ENCODE data around the gene KHK.

Gene KHK

DNA sequence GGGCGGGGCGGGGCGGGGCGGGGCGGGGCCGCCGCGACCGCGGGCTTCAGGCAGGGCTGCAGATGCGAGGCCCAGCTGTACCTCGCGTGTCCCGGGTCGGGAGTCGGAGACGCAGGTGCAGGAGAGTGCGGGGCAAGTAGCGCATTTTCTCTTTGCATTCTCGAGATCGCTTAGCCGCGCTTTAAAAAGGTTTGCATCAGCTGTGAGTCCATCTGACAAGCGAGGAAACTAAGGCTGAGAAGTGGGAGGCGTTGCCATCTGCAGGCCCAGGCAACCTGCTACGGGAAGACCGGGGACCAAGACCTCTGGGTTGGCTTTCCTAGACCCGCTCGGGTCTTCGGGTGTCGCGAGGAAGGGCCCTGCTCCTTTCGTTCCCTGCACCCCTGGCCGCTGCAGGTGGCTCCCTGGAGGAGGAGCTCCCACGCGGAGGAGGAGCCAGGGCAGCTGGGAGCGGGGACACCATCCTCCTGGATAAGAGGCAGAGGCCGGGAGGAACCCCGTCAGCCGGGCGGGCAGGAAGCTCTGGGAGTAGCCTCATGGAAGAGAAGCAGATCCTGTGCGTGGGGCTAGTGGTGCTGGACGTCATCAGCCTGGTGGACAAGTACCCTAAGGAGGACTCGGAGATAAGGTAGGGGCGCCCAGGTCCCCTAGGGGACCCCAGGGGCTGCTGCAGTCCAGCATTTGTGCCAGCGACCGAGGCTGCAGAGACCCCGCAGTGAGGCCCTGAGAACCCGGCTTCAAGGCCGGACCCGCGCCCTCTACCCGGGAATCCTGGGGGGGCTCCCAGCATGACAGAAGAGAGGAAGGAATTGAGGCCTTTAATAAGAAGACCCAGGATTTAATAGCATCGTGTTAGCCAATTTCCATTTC lies at the start of gene KHK:
Gene KHK, plus strand, starts transcription at position 49 of the 870 bp plus-strand sequence. Its CDS starts 488 bp downstream, at position 537.
- no peaks in the 10 kb centered on the region for H3K9me3 ChIP-seq (ENCODE audit: control insufficient read depth, insufficient read depth, low read length)
- 0 out of 2 replicates have a peak, but pooled peaks cover 5% of the 10 kb centered on the region for H3K4me1 ChIP-seq (ENCODE audit: control insufficient read depth, insufficient read depth, low read length)
- H3K27ac ChIP-seq (ENCODE audit: low read depth, low read length) = peak within 1 kb of the TSS; percentile 75
- peak within 1 kb of the TSS; percentile 76 for H3K4me3 ChIP-seq (ENCODE audit: low read depth, low read length)
- H3K27me3 ChIP-seq (ENCODE audit: control insufficient read depth, insufficient read depth, low read length) = peaks cover 16% of the 10 kb centered on the region
- no peaks in the 10 kb centered on the region for H3K36me3 ChIP-seq (ENCODE audit: control insufficient read depth, insufficient read depth, low read length)
- H3K9ac ChIP-seq (ENCODE audit: low read depth, low read length) = peak within 1 kb of the TSS; percentile 57; the same call in 1 of the 2 replicates

DNA sequence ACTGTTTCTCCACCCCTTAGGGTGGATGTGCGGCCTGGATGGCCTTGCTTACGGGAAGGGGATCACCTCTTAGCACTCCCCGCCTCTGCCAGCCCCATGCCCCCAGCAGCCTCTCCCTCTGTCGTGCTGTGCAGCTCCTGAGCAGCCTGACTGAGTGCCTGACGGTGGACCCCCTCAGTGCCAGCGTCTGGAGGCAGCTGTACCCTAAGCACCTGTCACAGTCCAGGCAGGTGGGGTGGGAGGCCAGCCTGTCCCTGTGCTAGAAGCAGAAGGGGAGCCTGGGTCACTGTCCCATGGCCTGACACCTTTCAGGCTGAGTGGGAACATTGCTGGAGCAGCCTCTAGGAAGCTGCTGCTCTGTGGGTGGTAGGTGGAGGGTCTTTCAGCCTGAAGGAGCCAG lies 48.6 kb upstream of the KHK start:
- Histone ChIP-seq H3K9ac (ENCODE audit: low read depth, low read length) (no peak overlapping the region), H3K36me3 (ENCODE audit: control insufficient read depth, insufficient read depth, low read length) (peaks cover 81% of the 10 kb centered on the region), H3K4me1 (ENCODE audit: control insufficient read depth, insufficient read depth, low read length) (no peaks in the 10 kb centered on the region), H3K9me3 (ENCODE audit: control insufficient read depth, insufficient read depth, low read length) (no peaks in the 10 kb centered on the region), H3K4me3 (ENCODE audit: low read depth, low read length) (no peak overlapping the region), H3K27me3 (ENCODE audit: control insufficient read depth, insufficient read depth, low read length) (no peaks in the 10 kb centered on the region), H3K27ac (ENCODE audit: low read depth, low read length) (no peak overlapping the region)

DNA sequence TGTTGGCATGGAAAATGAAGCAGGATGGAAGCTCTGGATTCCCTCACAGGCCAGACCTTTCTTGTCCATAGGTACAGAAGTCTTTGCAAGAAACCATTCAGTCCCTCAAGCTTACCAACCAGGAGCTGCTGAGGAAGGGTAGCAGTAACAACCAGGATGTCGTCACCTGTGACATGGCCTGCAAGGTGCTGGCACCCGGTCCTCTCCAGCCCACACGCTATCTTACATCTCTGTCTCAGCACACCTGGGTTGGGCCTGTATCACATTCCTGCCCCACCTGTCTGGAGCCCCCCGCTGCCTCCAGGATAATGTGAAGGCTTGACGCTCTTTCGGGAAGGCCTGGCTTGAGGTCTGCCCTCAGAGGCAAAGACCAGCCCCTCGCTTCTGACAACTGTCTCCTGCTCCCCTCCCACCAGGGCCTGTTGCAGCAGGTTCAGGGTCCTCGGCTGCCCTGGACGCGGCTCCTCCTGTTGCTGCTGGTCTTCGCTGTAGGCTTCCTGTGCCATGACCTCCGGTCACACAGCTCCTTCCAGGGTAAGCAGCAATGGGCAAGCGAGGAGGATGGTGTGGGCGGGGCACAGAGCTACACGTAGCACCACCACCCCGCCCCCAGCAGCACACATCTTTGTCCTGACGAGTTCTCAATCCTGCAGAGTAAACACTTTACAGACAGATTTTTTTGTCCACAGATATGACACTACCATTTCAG lies 47.8 kb upstream of the KHK start:
- no peaks in the 10 kb centered on the region for H3K9me3 ChIP-seq (ENCODE audit: control insufficient read depth, insufficient read depth, low read length)
- no peaks in the 10 kb centered on the region for H3K27me3 ChIP-seq (ENCODE audit: control insufficient read depth, insufficient read depth, low read length)
- H3K4me3 ChIP-seq (ENCODE audit: low read depth, low read length) = no peak overlapping the region
- H3K9ac ChIP-seq (ENCODE audit: low read depth, low read length) = no peak overlapping the region
- peaks cover 84% of the 10 kb centered on the region for H3K36me3 ChIP-seq (ENCODE audit: control insufficient read depth, insufficient read depth, low read length)
- H3K4me1 ChIP-seq (ENCODE audit: control insufficient read depth, insufficient read depth, low read length) = no peaks in the 10 kb centered on the region
- H3K27ac ChIP-seq (ENCODE audit: low read depth, low read length) = no peak overlapping the region

DNA sequence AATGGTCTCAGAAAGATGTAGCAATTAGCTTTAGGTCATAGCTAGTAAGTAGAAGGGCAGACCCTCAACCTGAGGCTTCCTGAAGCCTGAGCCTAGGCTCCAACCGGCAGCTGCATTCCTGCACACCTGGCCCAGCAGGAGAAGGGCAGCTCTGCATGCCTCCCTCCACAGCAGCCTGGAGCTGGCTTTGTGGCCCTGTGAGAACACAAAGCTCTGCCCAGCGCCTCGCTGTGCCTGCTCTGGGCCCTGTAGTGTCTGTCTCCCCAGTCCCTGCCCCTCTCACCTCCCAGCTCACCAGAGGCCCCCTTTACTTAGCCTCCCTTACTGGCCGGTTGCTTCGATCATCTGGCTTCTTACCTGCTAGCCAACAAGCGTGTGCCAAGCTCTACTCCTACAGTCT lies 47.1 kb upstream of the KHK start:
- Histone ChIP-seq H3K4me3 (ENCODE audit: low read depth, low read length) (no peak overlapping the region), H3K36me3 (ENCODE audit: control insufficient read depth, insufficient read depth, low read length) (peaks cover 84% of the 10 kb centered on the region), H3K9me3 (ENCODE audit: control insufficient read depth, insufficient read depth, low read length) (no peaks in the 10 kb centered on the region), H3K27ac (ENCODE audit: low read depth, low read length) (no peak overlapping the region), H3K27me3 (ENCODE audit: control insufficient read depth, insufficient read depth, low read length) (no peaks in the 10 kb centered on the region), H3K4me1 (ENCODE audit: control insufficient read depth, insufficient read depth, low read length) (no peaks in the 10 kb centered on the region), H3K9ac (ENCODE audit: low read depth, low read length) (no peak overlapping the region)

- no peaks in the 10 kb centered on the region for H3K27me3 ChIP-seq (ENCODE audit: control insufficient read depth, insufficient read depth, low read length)
Measured at GRCh38 chr2:27039871-27040270, 46.7 kb upstream of the KHK start.

DNA sequence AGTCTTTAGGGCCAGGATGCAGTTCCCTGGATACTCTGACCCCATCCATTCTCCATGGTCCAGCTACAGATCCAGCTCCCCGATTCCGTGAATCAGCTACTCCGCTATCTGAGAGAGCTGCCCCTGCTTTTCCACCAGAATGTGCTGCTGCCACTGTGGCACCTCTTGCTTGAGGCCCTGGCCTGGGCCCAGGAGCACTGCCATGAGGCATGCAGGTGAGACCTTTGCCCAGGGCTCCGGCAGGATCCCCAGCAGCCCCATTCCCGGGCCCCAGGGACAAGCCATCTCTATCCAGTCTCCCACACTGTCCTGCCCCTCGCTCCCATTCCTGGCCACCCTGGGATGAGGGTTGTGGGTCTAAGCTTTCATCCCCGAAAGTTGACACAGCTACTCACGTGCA lies 46.3 kb upstream of the KHK start:
- no peaks in the 10 kb centered on the region for H3K9me3 ChIP-seq (ENCODE audit: control insufficient read depth, insufficient read depth, low read length)
- H3K4me3 ChIP-seq (ENCODE audit: low read depth, low read length) = no peak overlapping the region
- H3K9ac ChIP-seq (ENCODE audit: low read depth, low read length) = no peak overlapping the region
- H3K4me1 ChIP-seq (ENCODE audit: control insufficient read depth, insufficient read depth, low read length) = no peaks in the 10 kb centered on the region
- no peaks in the 10 kb centered on the region for H3K27me3 ChIP-seq (ENCODE audit: control insufficient read depth, insufficient read depth, low read length)
- no peak overlapping the region for H3K27ac ChIP-seq (ENCODE audit: low read depth, low read length)
- peaks cover 78% of the 10 kb centered on the region for H3K36me3 ChIP-seq (ENCODE audit: control insufficient read depth, insufficient read depth, low read length)

More at GRCh38 chr2:27039871-27040270, 46.7 kb upstream of the KHK start:
- H3K9ac ChIP-seq (ENCODE audit: low read depth, low read length) = no peak overlapping the region
- H3K4me3 ChIP-seq (ENCODE audit: low read depth, low read length) = no peak overlapping the region
- H3K4me1 ChIP-seq (ENCODE audit: control insufficient read depth, insufficient read depth, low read length) = no peaks in the 10 kb centered on the region
- peaks cover 82% of the 10 kb centered on the region for H3K36me3 ChIP-seq (ENCODE audit: control insufficient read depth, insufficient read depth, low read length)
- no peaks in the 10 kb centered on the region for H3K9me3 ChIP-seq (ENCODE audit: control insufficient read depth, insufficient read depth, low read length)
- H3K27ac ChIP-seq (ENCODE audit: low read depth, low read length) = no peak overlapping the region

- Histone ChIP-seq H3K9me3 (ENCODE audit: control insufficient read depth, insufficient read depth, low read length) (no peaks in the 10 kb centered on the region), H3K36me3 (ENCODE audit: control insufficient read depth, insufficient read depth, low read length) (peaks cover 63% of the 10 kb centered on the region), H3K4me3 (ENCODE audit: low read depth, low read length) (no peak overlapping the region), H3K27me3 (ENCODE audit: control insufficient read depth, insufficient read depth, low read length) (no peaks in the 10 kb centered on the region), H3K9ac (ENCODE audit: low read depth, low read length) (no peak overlapping the region), H3K4me1 (ENCODE audit: control insufficient read depth, insufficient read depth, low read length) (no peaks in the 10 kb centered on the region), H3K27ac (ENCODE audit: low read depth, low read length) (no peak overlapping the region)
Measured at GRCh38 chr2:27041752-27042151, 44.8 kb upstream of the KHK start.

GRCh38 chr2:27042159-27042661 lies 44.4 kb upstream of the KHK start:
- H3K4me1 ChIP-seq (ENCODE audit: control insufficient read depth, insufficient read depth, low read length) = no peaks in the 10 kb centered on the region
- H3K27ac ChIP-seq (ENCODE audit: low read depth, low read length) = no peak overlapping the region
- no peak overlapping the region for H3K4me3 ChIP-seq (ENCODE audit: low read depth, low read length)
- H3K27me3 ChIP-seq (ENCODE audit: control insufficient read depth, insufficient read depth, low read length) = no peaks in the 10 kb centered on the region
- peaks cover 59% of the 10 kb centered on the region for H3K36me3 ChIP-seq (ENCODE audit: control insufficient read depth, insufficient read depth, low read length)
- no peaks in the 10 kb centered on the region for H3K9me3 ChIP-seq (ENCODE audit: control insufficient read depth, insufficient read depth, low read length)
- H3K9ac ChIP-seq (ENCODE audit: low read depth, low read length) = no peak overlapping the region

GRCh38 chr2:27042985-27043634 lies 43.5 kb upstream of the KHK start:
- H3K9ac ChIP-seq (ENCODE audit: low read depth, low read length) = no peak overlapping the region
- H3K4me1 ChIP-seq (ENCODE audit: control insufficient read depth, insufficient read depth, low read length) = no peaks in the 10 kb centered on the region
- no peaks in the 10 kb centered on the region for H3K9me3 ChIP-seq (ENCODE audit: control insufficient read depth, insufficient read depth, low read length)
- no peak overlapping the region for H3K27ac ChIP-seq (ENCODE audit: low read depth, low read length)
- no peaks in the 10 kb centered on the region for H3K27me3 ChIP-seq (ENCODE audit: control insufficient read depth, insufficient read depth, low read length)
- no peak overlapping the region for H3K4me3 ChIP-seq (ENCODE audit: low read depth, low read length)
- peaks cover 50% of the 10 kb centered on the region for H3K36me3 ChIP-seq (ENCODE audit: control insufficient read depth, insufficient read depth, low read length)

- Histone ChIP-seq H3K27ac (ENCODE audit: low read depth, low read length) (peak overlapping the region; percentile 79), H3K9ac (ENCODE audit: low read depth, low read length) (peak overlapping the region; percentile 58), H3K4me3 (ENCODE audit: low read depth, low read length) (peak overlapping the region; percentile 82), H3K4me1 (ENCODE audit: control insufficient read depth, insufficient read depth, low read length) (peaks cover 4% of the 10 kb centered on the region; the same call in 1 of the 2 replicates), H3K36me3 (ENCODE audit: control insufficient read depth, insufficient read depth, low read length) (peaks cover 16% of the 10 kb centered on the region), H3K27me3 (ENCODE audit: control insufficient read depth, insufficient read depth, low read length) (no peaks in the 10 kb centered on the region), H3K9me3 (ENCODE audit: control insufficient read depth, insufficient read depth, low read length) (no peaks in the 10 kb centered on the region)
Measured at GRCh38 chr2:27049422-27050280, 36.9 kb upstream of the KHK start.
